Parathyroid adenoma (tissue), 2 donors: ENCODE results near the gene RETREG1.

Experiments
- H2AFZ ChIP-seq: fragments of 300-600 bp; sonication (generic); one replicate; pipeline ENCODE4 v1.7.0; 2017; ENCODE audit warnings: antibody characterized with exemption, mild to moderate bottlenecking
- H3K27ac ChIP-seq: fragments of 300-600 bp; sonication (generic); one replicate; pipeline ENCODE4 v1.7.0; 2017
- H3K27me3 ChIP-seq: fragments of 300-600 bp; sonication (generic); one replicate; pipeline ENCODE4 v1.7.0; 2017; ENCODE audit warnings: low read length; ENCODE audit not compliant: control insufficient read depth, insufficient read depth
- H3K36me3 ChIP-seq: fragments of 300-600 bp; sonication (generic); one replicate; pipeline ENCODE4 v1.7.0; 2017; ENCODE audit warnings: low read length; ENCODE audit not compliant: control insufficient read depth, insufficient read depth
- H3K4me1 ChIP-seq: fragments of 300-600 bp; sonication (generic); one replicate; pipeline ENCODE4 v1.7.0; 2017; ENCODE audit warnings: control low read depth
- H3K4me2 ChIP-seq: fragments of 300-600 bp; sonication (generic); one replicate; pipeline ENCODE4 v1.7.0; 2017; ENCODE audit warnings: low read length
- H3K4me3 ChIP-seq: fragments of 300-600 bp; sonication (generic); one replicate; pipeline ENCODE4 v1.7.0; 2017; ENCODE audit warnings: low read depth, low read length
- H3K79me2 ChIP-seq: fragments of 300-600 bp; sonication (generic); one replicate; pipeline ENCODE4 v1.7.0; 2017; ENCODE audit warnings: control low read depth
- H3K9ac ChIP-seq: fragments of 300-600 bp; sonication (generic); one replicate; pipeline ENCODE4 v1.7.0; 2017; ENCODE audit warnings: mild to moderate bottlenecking
- H3K9me3 ChIP-seq: fragments of 300-600 bp; sonication (generic); one replicate; pipeline ENCODE4 v1.7.0; 2017; ENCODE audit warnings: low read length; ENCODE audit not compliant: control insufficient read depth
- TF ChIP-seq, protein P1 (sequence below): fragments of 300-600 bp; sonication (generic); IDR thresholded peaks from one replicate; pipeline ENCODE4 v1.7.0; 2017; ENCODE audit warnings: antibody characterized with exemption, mild to moderate bottlenecking
- donor health status: primary hyperparathyroidism.

The RETREG1 gene

DNA sequence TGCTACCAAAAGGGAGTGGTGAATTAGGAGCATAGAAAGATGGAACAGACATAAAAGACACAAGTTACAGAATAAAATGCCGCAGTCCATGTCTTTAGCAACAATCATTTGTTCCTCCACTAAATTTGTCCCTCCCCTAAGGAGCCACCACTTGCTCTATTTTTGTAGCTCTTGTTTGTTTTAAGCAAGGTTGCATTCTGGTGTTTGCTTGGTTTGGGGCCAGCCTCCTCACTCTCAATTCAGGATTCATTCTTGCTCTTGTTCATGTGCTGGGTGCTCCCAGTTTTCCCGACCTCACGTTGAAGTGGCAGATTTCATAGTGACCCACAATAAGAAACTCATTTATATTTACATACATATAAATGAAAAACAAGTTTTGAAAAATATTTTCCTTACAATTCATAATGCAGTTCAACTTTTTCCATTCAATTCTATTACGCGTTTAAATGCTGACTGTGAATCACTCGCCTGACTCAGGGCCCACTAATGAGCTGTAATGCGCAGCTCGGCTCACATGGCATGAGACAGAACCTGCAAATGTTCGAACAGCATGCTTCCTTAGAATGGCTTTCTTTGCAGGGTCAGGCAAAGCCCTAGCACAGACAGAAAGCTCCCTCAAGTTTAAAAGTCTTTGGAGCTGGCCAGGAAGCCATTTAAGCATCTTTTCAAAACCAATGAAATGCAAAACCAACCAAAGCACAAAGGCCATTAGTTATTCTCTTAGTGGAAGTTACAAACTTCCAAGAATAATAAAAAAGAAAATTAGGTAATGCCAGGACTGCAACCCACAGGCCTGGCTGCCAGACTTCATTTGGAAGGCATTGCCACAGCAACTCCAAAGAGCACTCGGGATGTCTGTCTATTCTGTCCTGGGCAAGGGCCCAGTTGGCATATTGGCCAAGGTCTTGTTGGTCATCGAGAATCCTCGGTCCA, 41.7 kb downstream of the RETREG1 start:
- Histone ChIP-seq H3K27me3 (no peaks in the 10 kb centered on the region), H3K36me3 (no peaks in the 10 kb centered on the region), H2AFZ (no peak overlapping the region), H3K79me2 (no peaks in the 10 kb centered on the region), H3K9ac (no peak overlapping the region), H3K4me1 (peaks cover 10% of the 10 kb centered on the region), H3K4me2 (no peak overlapping the region), H3K9me3 (no peaks in the 10 kb centered on the region), H3K4me3 (no peak overlapping the region), H3K27ac (no peak overlapping the region)
- TF ChIP-seq, protein P1, sequence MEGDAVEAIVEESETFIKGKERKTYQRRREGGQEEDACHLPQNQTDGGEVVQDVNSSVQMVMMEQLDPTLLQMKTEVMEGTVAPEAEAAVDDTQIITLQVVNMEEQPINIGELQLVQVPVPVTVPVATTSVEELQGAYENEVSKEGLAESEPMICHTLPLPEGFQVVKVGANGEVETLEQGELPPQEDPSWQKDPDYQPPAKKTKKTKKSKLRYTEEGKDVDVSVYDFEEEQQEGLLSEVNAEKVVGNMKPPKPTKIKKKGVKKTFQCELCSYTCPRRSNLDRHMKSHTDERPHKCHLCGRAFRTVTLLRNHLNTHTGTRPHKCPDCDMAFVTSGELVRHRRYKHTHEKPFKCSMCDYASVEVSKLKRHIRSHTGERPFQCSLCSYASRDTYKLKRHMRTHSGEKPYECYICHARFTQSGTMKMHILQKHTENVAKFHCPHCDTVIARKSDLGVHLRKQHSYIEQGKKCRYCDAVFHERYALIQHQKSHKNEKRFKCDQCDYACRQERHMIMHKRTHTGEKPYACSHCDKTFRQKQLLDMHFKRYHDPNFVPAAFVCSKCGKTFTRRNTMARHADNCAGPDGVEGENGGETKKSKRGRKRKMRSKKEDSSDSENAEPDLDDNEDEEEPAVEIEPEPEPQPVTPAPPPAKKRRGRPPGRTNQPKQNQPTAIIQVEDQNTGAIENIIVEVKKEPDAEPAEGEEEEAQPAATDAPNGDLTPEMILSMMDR = no peak

DNA sequence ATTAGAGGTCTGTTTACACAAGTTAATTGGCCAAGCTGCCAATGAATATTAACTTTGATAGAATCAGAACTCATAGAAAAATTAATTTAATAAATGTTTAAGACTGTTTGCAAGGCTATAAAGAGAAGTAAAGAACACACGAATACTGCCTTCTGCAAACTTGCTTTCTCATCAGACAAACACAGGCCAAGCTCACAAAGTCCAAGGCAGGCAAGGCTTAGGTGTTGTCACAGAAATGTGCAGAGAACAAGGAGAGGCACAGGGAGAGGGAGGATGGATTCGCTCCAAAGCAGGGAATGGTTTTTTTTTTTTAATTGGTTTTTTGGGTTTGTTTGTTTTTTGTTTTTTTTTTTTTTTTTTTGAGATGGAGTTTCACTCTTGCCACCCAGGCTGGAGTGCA, 43.4 kb downstream of the RETREG1 start:
- Histone ChIP-seq H3K27ac (no peak overlapping the region), H3K4me2 (no peak overlapping the region), H3K27me3 (no peaks in the 10 kb centered on the region), H3K9ac (no peak overlapping the region), H3K79me2 (no peaks in the 10 kb centered on the region), H3K4me3 (no peak overlapping the region), H3K4me1 (peaks cover 3% of the 10 kb centered on the region), H3K36me3 (no peaks in the 10 kb centered on the region), H2AFZ (no peak overlapping the region), H3K9me3 (no peaks in the 10 kb centered on the region)
- TF ChIP-seq, protein P1 = no peak

DNA sequence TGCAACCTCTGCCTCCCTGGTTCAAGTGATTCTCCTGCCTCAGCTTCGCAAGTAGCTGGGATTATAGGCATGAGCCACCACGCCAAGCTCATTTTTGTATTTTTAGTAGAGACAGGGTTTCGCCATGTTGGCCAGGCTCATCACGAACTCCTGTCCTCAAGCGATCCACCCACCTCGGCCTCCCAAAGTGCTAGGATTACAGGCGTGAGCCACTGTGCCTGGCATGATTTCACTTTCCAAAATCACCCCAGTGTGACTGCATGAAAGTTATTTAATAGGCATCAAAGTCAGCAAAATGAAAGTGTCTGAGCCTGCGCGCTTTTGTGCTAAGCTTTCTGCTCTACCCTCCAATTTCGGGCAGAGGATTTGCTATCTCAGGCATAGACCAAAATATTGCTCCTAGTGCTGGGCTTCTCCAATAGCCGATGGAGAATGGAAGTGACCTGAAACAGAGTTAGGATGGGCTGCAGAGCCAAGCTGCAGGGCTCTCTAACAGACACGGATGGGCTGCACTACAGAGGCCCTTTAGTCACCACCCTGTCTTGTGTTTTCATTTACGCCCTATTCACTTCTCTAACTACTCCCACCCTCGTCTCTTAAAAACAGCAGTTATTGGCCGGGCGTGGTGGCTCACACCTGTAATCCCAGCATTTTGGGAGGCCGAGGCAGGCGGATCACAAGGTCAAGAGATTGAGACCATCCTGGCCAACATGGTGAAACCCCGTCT, 44.3 kb downstream of the RETREG1 start:
- no peak overlapping the region for H3K27ac ChIP-seq
- H3K79me2 ChIP-seq = no peaks in the 10 kb centered on the region
- no peak overlapping the region for H3K4me2 ChIP-seq
- no peak overlapping the region for H3K4me3 ChIP-seq
- no peaks in the 10 kb centered on the region for H3K9me3 ChIP-seq
- TF ChIP-seq, protein P1 = no peak
- H3K27me3 ChIP-seq = no peaks in the 10 kb centered on the region
- peaks cover 3% of the 10 kb centered on the region for H3K4me1 ChIP-seq
- H3K36me3 ChIP-seq = no peaks in the 10 kb centered on the region
- H2AFZ ChIP-seq = no peak overlapping the region
- H3K9ac ChIP-seq = no peak overlapping the region

DNA sequence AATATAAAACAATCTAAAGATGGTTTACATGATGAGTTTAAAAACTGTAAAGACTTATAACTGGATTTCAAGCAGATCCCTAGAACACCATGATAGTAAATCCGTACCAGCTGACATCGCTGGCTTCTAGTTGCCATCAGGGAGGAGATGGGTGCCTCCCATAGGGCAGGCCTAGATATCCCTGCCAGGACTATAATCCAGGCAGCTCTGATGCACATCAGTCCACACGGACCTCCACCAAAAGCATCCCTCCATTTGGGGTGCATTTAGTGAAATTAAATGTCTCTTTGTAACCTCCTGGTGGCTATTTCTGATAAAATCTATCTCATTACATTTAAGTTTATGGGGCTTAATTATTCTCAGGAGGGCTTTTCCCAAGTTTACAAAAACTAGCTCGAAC, 45.8 kb downstream of the RETREG1 start:
- Histone ChIP-seq H3K4me2 (no peak overlapping the region), H3K4me1 (peaks cover 9% of the 10 kb centered on the region), H3K36me3 (no peaks in the 10 kb centered on the region), H3K9ac (no peak overlapping the region), H3K9me3 (no peaks in the 10 kb centered on the region), H2AFZ (no peak overlapping the region), H3K79me2 (no peaks in the 10 kb centered on the region), H3K27ac (no peak overlapping the region), H3K27me3 (no peaks in the 10 kb centered on the region), H3K4me3 (no peak overlapping the region)
- TF ChIP-seq, protein P1 = no peak
